ENCODE data around the gene CARD10. TPM values are rescaled to one million over a fixed set of nuclear protein-coding genes. Genes with fewer than 3 reads are reported as not detected.

Gene CARD10
- polyA plus RNA-seq, 1 donor from 2014 or later, result 0.36 TPM

DNA sequence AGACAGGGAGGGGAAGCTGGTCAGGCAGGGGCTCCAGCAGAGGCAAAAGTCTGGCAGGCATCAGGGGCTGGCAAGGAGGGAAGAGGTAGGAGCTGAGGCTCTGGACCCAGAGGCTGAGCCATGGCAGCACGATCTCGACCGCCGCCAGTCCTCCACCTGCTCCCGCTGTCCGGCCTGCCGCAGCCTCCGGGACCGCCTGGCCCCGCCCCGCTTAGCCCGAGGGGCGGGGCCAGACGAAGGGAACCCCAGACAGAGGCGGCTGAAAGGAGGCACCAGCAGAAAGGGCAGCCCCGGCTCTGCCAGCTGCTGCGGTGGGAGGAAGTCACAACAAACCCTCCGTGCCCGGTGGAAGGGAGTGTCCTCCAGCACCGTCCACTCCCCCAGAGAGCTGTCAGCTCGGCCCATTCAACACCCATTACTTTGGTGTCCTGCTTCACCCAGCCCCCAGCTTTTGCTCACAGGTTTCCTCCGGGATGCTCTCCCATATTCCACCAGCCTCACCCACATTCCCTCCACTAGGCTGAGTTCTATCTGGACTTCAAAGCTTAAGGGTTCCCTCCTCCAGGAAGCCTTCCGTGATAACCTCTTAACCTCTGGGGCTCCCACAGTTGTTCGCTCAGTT lies 32.9 kb downstream of the CARD10 start, which contains the start of gene MFNG:
MFNG (minus strand) TSS at position 161 of the 622 bp plus-strand sequence. CDS start 207 bp downstream, outside the sequence.
- no peaks in the 10 kb centered on the region for H3K9me2 ChIP-seq (ENCODE audit: insufficient read depth, low read length)
- H3K27me3 ChIP-seq (ENCODE audit: insufficient read depth, low read depth, low read length), result no peaks in the 10 kb centered on the region
- H4K20me1 ChIP-seq (ENCODE audit: insufficient read depth), result no peaks in the 10 kb centered on the region
- no peaks in the 10 kb centered on the region for H3F3A ChIP-seq (ENCODE audit: insufficient read depth, low read length, poor library complexity, severe bottlenecking)
- no peak within 1 kb of the TSS for H3K4me3 ChIP-seq (ENCODE audit: low read length)
- no peak within 1 kb of the TSS for H3K9ac ChIP-seq (ENCODE audit: low read length)
- H3K36me3 ChIP-seq (ENCODE audit: insufficient read depth, low read length), result no peaks in the 10 kb centered on the region
- H3K27ac ChIP-seq (ENCODE audit: low read length), result no peak within 1 kb of the TSS
- TF ChIP-seq MXI1 (conservative IDR thresholded peaks at IDR 0.05; ENCODE audit: poor library complexity, severe bottlenecking) (no peak), SMC3 (conservative IDR thresholded peaks at IDR 0.05; ENCODE audit: poor library complexity) (no peak), POLR2AphosphoS5 (IDR thresholded peaks at IDR 0.05) (no peak), TAF1 (IDR thresholded peaks at IDR 0.05; ENCODE audit: low read depth) (no peak), EZH2 (IDR thresholded peaks at IDR 0.05; ENCODE audit: borderline replicate concordance, insufficient read depth, low read length, poor library complexity, severe bottlenecking) (no peak), EP300 (conservative IDR thresholded peaks at IDR 0.05; ENCODE audit: poor library complexity, severe bottlenecking) (no peak)
- TF ChIP-seq, protein P1, sequence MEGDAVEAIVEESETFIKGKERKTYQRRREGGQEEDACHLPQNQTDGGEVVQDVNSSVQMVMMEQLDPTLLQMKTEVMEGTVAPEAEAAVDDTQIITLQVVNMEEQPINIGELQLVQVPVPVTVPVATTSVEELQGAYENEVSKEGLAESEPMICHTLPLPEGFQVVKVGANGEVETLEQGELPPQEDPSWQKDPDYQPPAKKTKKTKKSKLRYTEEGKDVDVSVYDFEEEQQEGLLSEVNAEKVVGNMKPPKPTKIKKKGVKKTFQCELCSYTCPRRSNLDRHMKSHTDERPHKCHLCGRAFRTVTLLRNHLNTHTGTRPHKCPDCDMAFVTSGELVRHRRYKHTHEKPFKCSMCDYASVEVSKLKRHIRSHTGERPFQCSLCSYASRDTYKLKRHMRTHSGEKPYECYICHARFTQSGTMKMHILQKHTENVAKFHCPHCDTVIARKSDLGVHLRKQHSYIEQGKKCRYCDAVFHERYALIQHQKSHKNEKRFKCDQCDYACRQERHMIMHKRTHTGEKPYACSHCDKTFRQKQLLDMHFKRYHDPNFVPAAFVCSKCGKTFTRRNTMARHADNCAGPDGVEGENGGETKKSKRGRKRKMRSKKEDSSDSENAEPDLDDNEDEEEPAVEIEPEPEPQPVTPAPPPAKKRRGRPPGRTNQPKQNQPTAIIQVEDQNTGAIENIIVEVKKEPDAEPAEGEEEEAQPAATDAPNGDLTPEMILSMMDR (IDR thresholded peaks at IDR 0.05; ENCODE audit: poor library complexity, severe bottlenecking), result no peak
- TF ChIP-seq, protein P2, sequence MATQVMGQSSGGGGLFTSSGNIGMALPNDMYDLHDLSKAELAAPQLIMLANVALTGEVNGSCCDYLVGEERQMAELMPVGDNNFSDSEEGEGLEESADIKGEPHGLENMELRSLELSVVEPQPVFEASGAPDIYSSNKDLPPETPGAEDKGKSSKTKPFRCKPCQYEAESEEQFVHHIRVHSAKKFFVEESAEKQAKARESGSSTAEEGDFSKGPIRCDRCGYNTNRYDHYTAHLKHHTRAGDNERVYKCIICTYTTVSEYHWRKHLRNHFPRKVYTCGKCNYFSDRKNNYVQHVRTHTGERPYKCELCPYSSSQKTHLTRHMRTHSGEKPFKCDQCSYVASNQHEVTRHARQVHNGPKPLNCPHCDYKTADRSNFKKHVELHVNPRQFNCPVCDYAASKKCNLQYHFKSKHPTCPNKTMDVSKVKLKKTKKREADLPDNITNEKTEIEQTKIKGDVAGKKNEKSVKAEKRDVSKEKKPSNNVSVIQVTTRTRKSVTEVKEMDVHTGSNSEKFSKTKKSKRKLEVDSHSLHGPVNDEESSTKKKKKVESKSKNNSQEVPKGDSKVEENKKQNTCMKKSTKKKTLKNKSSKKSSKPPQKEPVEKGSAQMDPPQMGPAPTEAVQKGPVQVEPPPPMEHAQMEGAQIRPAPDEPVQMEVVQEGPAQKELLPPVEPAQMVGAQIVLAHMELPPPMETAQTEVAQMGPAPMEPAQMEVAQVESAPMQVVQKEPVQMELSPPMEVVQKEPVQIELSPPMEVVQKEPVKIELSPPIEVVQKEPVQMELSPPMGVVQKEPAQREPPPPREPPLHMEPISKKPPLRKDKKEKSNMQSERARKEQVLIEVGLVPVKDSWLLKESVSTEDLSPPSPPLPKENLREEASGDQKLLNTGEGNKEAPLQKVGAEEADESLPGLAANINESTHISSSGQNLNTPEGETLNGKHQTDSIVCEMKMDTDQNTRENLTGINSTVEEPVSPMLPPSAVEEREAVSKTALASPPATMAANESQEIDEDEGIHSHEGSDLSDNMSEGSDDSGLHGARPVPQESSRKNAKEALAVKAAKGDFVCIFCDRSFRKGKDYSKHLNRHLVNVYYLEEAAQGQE (IDR thresholded peaks at IDR 0.05; ENCODE audit: borderline replicate concordance), result no peak
- H3K79me2 ChIP-seq (replicated peaks; ENCODE audit: insufficient read depth, low read length), result no peaks in the 10 kb centered on the region
- H3K9me3 ChIP-seq (ENCODE audit: low read length), result no peaks in the 10 kb centered on the region
- H2AFZ ChIP-seq (ENCODE audit: low read depth, low read length), result no peak within 1 kb of the TSS
- no peak within 1 kb of the TSS for H3K4me2 ChIP-seq (ENCODE audit: low read length)

DNA sequence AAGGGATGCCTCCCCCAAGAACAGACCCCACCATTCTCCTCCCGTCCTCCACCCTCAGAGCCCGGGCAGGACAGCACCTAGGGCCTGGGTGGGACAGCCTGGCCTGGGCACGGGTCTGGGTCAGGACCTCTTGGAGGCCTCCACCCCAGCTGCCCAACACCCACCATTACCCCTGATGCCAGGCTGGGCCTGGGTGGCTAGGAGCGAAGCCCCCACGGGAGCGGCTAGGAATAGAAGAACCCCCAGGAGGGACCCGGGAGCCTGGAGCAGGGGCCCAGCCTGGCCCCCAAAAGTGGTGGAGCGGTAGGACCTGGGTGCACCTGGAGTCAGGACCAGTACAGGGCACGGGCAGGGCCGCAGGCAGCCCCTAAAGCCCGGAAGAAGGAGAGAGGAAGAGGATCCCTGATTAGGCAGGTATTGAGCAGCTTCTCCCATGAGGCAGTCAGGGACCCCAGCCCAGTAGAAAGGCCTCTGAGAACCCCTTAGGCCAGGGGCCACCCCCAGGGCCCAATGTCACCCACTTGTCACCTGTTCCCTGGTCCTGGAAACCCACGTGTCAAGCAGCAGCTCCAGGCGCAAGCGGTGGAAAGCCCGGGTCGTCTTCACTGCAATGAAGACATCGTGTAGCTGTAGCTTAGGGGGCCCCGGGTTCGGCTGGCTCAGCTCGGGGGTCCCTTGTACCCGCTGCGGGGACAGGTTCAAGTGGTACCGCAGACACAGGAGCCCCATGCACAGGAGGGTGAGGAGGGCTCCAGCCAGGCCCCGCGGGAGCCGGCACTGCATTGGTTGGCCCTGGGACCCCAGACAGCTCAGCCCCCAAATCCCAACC lies 33.6 kb downstream of the CARD10 start:
- H3K27ac ChIP-seq (ENCODE audit: low read length), result no peak overlapping the region
- H3K27me3 ChIP-seq (ENCODE audit: insufficient read depth, low read depth, low read length), result no peaks in the 10 kb centered on the region
- no peak overlapping the region for H3K4me3 ChIP-seq (ENCODE audit: low read length)
- no peaks in the 10 kb centered on the region for H3F3A ChIP-seq (ENCODE audit: insufficient read depth, low read length, poor library complexity, severe bottlenecking)
- H3K4me2 ChIP-seq (ENCODE audit: low read length), result no peak overlapping the region
- no peak overlapping the region for H3K9ac ChIP-seq (ENCODE audit: low read length)
- H3K36me3 ChIP-seq (ENCODE audit: insufficient read depth, low read length), result no peaks in the 10 kb centered on the region
- H4K20me1 ChIP-seq (ENCODE audit: insufficient read depth), result no peaks in the 10 kb centered on the region
- H3K9me2 ChIP-seq (ENCODE audit: insufficient read depth, low read length), result no peaks in the 10 kb centered on the region
- H3K9me3 ChIP-seq (ENCODE audit: low read length), result no peaks in the 10 kb centered on the region
- TF ChIP-seq, protein P2 (IDR thresholded peaks at IDR 0.05; ENCODE audit: borderline replicate concordance), result no peak
- TF ChIP-seq MXI1 (conservative IDR thresholded peaks at IDR 0.05; ENCODE audit: poor library complexity, severe bottlenecking) (no peak), POLR2AphosphoS5 (IDR thresholded peaks at IDR 0.05) (no peak), TAF1 (IDR thresholded peaks at IDR 0.05; ENCODE audit: low read depth) (no peak), SMC3 (conservative IDR thresholded peaks at IDR 0.05; ENCODE audit: poor library complexity) (no peak), EZH2 (IDR thresholded peaks at IDR 0.05; ENCODE audit: borderline replicate concordance, insufficient read depth, low read length, poor library complexity, severe bottlenecking) (no peak), EP300 (conservative IDR thresholded peaks at IDR 0.05; ENCODE audit: poor library complexity, severe bottlenecking) (no peak)
- TF ChIP-seq, protein P1 (IDR thresholded peaks at IDR 0.05; ENCODE audit: poor library complexity, severe bottlenecking), result no peak
- no peak overlapping the region for H2AFZ ChIP-seq (ENCODE audit: low read depth, low read length)
- no peaks in the 10 kb centered on the region for H3K79me2 ChIP-seq (replicated peaks; ENCODE audit: insufficient read depth, low read length)
